Tibial nerve (tissue), 4 donors: ENCODE measurements around the gene NME8. TPM values are rescaled to one million over a fixed set of nuclear protein-coding genes. Genes with fewer than 3 reads are reported as not detected.

ENCODE experiments used
- DNase-seq, 2 donors: peaks; one replicate each; pipeline ENCODE4 v3.0.0-alpha.2; 2019; ENCODE audit warnings: low spot score in 2 of 2
- H3K27ac ChIP-seq, 4 donors: fragments of 200-600 bp; sonication (generic) in 3 of 4; one replicate each; pipeline ENCODE4 v1.5.1; 2017 to 2019; ENCODE audit warnings: mild to moderate bottlenecking in 1 of 4
- H3K27me3 ChIP-seq, 2 donors: fragments of 200-600 bp; sonication (generic) in 1 of 2; one replicate each; pipeline versions ENCODE4 v1.5.1 to v1.6.0; 2017 to 2019
- H3K36me3 ChIP-seq, 3 donors: fragments of 200-600 bp; sonication (generic); one replicate each; pipeline ENCODE4 v1.5.1; 2018 to 2019
- H3K4me1 ChIP-seq, 4 donors: fragments of 200-600 bp; sonication (generic) in 3 of 4; one replicate each; pipeline ENCODE4 v1.5.1; 2017 to 2019
- H3K4me3 ChIP-seq, 4 donors: fragments of 200-600 bp; sonication (generic) in 3 of 4; one replicate each; pipeline ENCODE4 v1.5.1; 2017 to 2019; ENCODE audit warnings: mild to moderate bottlenecking in 1 of 4, moderate library complexity in 1 of 4
- H3K9me3 ChIP-seq, 4 donors: fragments of 200-600 bp; sonication (generic) in 3 of 4; one replicate each; pipeline ENCODE4 v1.5.1; 2017 to 2019
- EP300 ChIP-seq, 2 donors: sonication (generic); formaldehyde crosslinking; IDR thresholded peaks; one replicate each; pipeline ENCODE4 v1.6.1; 2017; ENCODE audit warnings: antibody characterized with exemption in 2 of 2, mild to moderate bottlenecking in 1 of 2
- POLR2A ChIP-seq, 2 donors: fragments of 450-650 bp; IDR thresholded peaks; one replicate each; pipeline ENCODE4 v1.6.1; 2017; ENCODE audit warnings: antibody characterized with exemption in 2 of 2, mild to moderate bottlenecking in 2 of 2, moderate library complexity in 2 of 2
- WGBS, 2 donors: methylation state at CpG; one replicate each; pipeline ENCODE4 v1.1.5; 2018; 5-methylcytosine and 5-hydroxymethylcytosine counted together
- total RNA-seq, 4 donors: library from RNA; depleted of rRNA; stranded (reverse); fragments of >200 nt; gene quantifications; one replicate each; pipeline ENCODE4 v1.1.0, GENCODE V29; 2016
- TF ChIP-seq, protein P1 (sequence below), 5 experiments: fragments of 200-600 bp in 3 of 5; fragments of 450-650 bp in 2 of 5; sonication (generic) in 3 of 5; IDR thresholded peaks; one replicate each; pipeline ENCODE4 v1.5.1; 2016 to 2019; ENCODE audit warnings: antibody characterized with exemption in 5 of 5, mild to moderate bottlenecking in 3 of 5, moderate library complexity in 2 of 5

NME8 gene
- total RNA-seq, 4 donors from 2014 or later, result not detected

DNA sequence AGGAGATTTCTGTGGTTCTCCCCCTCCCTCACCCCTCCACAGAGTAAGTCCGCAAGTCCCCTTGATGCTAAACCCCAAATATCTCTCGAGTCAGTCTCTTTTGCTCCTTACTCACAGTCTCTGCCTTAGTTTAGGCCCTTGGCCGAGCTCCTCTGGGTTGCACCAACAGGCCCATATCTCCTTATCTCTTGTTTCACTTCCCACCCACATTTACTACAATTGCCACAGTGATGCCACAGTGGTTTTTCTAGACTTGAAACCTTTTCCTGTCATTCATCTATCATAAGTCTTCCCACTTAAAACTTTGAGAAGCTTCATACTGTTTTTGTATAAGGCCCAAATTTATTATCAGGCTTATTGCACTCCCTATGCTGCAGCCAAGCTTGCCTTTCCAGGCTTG, 23.4 kb upstream of the NME8 start:
- DNase-seq, result no peak
- Histone ChIP-seq H3K9me3 (peaks cover 0 to 19% (median 8%) of the 10 kb centered on the region in 4 donors), H3K36me3 (no peaks in the 10 kb centered on the region), H3K4me3 (no peak overlapping the region), H3K27ac (no peak overlapping the region), H3K4me1 (peaks cover 0 to 10% (median 0%) of the 10 kb centered on the region in 4 donors), H3K27me3 (no peaks in the 10 kb centered on the region)
- TF ChIP-seq POLR2A (IDR thresholded peaks at IDR 0.05), result no peak
- TF ChIP-seq EP300 (IDR thresholded peaks at IDR 0.05), result no peak
- TF ChIP-seq, protein P1, sequence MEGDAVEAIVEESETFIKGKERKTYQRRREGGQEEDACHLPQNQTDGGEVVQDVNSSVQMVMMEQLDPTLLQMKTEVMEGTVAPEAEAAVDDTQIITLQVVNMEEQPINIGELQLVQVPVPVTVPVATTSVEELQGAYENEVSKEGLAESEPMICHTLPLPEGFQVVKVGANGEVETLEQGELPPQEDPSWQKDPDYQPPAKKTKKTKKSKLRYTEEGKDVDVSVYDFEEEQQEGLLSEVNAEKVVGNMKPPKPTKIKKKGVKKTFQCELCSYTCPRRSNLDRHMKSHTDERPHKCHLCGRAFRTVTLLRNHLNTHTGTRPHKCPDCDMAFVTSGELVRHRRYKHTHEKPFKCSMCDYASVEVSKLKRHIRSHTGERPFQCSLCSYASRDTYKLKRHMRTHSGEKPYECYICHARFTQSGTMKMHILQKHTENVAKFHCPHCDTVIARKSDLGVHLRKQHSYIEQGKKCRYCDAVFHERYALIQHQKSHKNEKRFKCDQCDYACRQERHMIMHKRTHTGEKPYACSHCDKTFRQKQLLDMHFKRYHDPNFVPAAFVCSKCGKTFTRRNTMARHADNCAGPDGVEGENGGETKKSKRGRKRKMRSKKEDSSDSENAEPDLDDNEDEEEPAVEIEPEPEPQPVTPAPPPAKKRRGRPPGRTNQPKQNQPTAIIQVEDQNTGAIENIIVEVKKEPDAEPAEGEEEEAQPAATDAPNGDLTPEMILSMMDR (IDR thresholded peaks at IDR 0.05), result no peak
- WGBS, 2 donors, result 52 to 85% methylated on average over 2 to 3 of the region's 3 CpGs

DNA sequence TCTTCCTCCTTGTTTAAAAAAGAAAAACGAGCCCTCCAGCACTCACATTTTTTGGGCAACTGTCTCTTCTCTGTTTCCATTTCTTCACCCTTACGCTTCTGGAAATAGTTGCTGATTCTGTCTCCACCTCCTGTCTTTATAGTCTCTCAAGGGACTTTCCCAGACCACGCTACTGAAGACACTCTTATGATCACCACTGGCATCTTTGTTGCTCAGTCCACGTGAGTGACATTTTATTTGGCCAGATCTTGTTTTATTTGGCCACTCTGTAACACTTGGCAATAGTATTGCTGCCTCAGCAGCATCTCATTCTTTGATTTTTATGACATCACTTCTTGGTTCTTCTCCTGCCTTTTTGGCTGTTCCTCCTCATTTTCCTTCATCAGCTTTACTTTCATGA, 21.6 kb upstream of the NME8 start:
- H3K27me3 ChIP-seq, result no peaks in the 10 kb centered on the region
- no peaks in the 10 kb centered on the region for H3K36me3 ChIP-seq
- TF ChIP-seq, protein P1 (IDR thresholded peaks at IDR 0.05), result no peak
- TF ChIP-seq EP300 (IDR thresholded peaks at IDR 0.05), result peak in 1 of 2 donors; percentile 62
- no peak for TF ChIP-seq POLR2A (IDR thresholded peaks at IDR 0.05)
- peak in 1 of 2 donors; percentile 32 for DNase-seq
- H3K4me3 ChIP-seq, result no peak overlapping the region
- H3K9me3 ChIP-seq, result peaks cover 0 to 5% (median 0%) of the 10 kb centered on the region in 4 donors
- WGBS, 2 donors, result 16 to 21% methylated on average over 4 of the region's 4 CpGs
- no peak overlapping the region for H3K27ac ChIP-seq
- peaks cover 0 to 10% (median 0%) of the 10 kb centered on the region in 4 donors for H3K4me1 ChIP-seq

DNA sequence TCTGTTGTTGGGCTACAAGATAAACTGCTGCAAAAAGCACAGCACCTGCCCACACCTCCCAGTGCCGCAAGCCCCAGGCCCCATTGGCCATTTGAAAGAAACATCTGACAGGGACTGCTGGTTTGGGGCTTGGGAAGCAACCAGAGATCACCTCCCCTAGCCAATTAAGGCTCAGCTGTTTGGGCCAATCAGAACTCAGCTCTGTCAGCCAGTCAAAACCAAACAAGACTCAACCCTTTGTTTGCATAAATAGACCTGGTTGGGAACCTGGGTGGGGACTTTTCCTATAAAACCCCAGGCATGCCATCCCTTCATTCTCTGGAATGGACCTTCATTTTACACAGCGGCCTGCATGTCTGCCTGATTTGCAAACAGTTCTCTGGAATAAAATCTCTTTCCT, 17.2 kb upstream of the NME8 start:
- WGBS, 2 donors, result 88 to 93% methylated on average over 2 of the region's 2 CpGs
- TF ChIP-seq EP300 (IDR thresholded peaks at IDR 0.05), result no peak
- no peak for TF ChIP-seq POLR2A (IDR thresholded peaks at IDR 0.05)
- TF ChIP-seq, protein P1 (IDR thresholded peaks at IDR 0.05), result no peak
- DNase-seq, result no peak

DNA sequence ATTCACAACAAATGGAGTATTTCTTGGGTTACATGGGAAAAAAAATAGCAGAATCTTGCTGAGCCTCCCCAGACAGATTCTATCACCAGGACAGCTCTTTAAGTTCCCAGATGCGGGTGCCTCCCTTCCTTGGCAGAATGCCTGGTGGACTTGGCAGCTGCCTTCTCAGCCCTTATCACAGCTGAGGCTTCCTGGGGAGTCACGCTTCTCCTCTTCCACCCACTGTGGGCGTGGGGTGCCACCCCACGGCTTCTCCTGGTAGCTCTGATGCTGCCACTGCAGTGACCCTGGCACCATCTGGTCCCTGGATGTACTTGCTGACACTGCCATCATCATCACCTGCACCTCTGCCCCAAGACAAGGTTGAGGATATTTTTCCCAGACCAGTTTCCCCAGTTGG, 16.2 kb upstream of the NME8 start:
- 30 to 42% methylated on average over 4 of the region's 4 CpGs for WGBS, 2 donors
- peak; percentile 57 to 73 for DNase-seq
- no peaks in the 10 kb centered on the region for H3K27me3 ChIP-seq

More for the DNA sequence above, 17.2 kb upstream of the NME8 start:
- Histone ChIP-seq H3K9me3 (no peaks in the 10 kb centered on the region), H3K27ac (no peak overlapping the region), H3K4me3 (no peak overlapping the region), H3K36me3 (no peaks in the 10 kb centered on the region), H3K4me1 (peaks cover 0 to 17% (median 0%) of the 10 kb centered on the region in 4 donors), H3K27me3 (no peaks in the 10 kb centered on the region)

DNA sequence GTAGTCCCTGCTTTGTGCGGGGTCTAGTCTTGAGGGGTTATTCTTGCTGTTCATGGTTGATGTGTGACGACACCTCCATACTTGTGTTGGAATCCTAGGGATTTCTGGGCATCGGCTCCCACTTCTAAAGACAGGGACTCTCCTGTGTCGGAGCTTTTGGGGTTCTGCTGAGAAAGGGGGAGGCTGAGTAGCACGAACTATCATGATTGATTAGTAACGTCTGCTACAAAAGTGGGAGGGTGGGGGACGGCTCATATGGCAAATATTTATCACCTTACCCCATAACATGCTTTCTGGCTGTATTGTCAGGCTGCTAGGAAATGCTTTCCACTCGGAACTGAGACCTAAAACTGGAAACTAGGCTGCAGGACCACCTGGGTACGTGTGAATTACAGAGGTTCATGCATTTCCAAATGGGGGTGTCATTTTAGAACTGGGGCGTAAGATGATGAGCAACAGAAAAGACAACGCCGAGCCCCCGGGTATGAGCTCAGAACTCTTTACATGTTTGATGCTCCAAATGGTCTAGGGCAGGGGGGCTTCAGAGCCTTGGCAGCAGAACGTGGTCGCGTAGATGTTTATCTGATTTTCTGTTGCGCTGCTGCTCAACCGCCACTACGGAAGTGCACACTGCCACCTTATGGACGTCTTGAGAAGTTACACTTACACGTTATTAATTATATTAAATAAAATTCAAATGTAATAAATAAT, 15.1 kb upstream of the NME8 start:
- Histone ChIP-seq H3K27me3 (no peaks in the 10 kb centered on the region), H3K27ac (no peak overlapping the region), H3K4me3 (peak overlapping the region in 3 of 4 donors; percentile 17 to 41 (median 34)), H3K9me3 (no peaks in the 10 kb centered on the region), H3K4me1 (peaks cover 0 to 7% (median 0%) of the 10 kb centered on the region in 4 donors), H3K36me3 (no peaks in the 10 kb centered on the region)
- DNase-seq, result peak in 1 of 2 donors; percentile 18
- TF ChIP-seq, protein P1 (IDR thresholded peaks at IDR 0.05), result peak; percentile 62 to 73 (median 71)
- no peak for TF ChIP-seq POLR2A (IDR thresholded peaks at IDR 0.05)
- 32% methylated on average over 21 of the region's 21 CpGs for WGBS, 2 donors

More for the DNA sequence above, 16.2 kb upstream of the NME8 start:
- Histone ChIP-seq H3K9me3 (no peaks in the 10 kb centered on the region), H3K27ac (no peak overlapping the region), H3K4me3 (no peak overlapping the region), H3K4me1 (peaks cover 0 to 10% (median 0%) of the 10 kb centered on the region in 4 donors), H3K36me3 (no peaks in the 10 kb centered on the region)
- TF ChIP-seq EP300 (IDR thresholded peaks at IDR 0.05) (peak in 1 of 2 donors; percentile 44), POLR2A (IDR thresholded peaks at IDR 0.05) (no peak)
- TF ChIP-seq, protein P1 (IDR thresholded peaks at IDR 0.05), result peak in 3 of 5 experiments; percentile 28 to 45 (median 32)
